Smooth muscle cell of the brain vasculature (primary cell): ENCODE results near the gene GPR157.

ENCODE experiments used
- DNase-seq: peaks from one replicate; pipeline ENCODE4 v3.0.0-alpha.2; 2012; ENCODE audit warnings: low read depth, low spot score

The GPR157 gene

GRCh38 chr1:9062846-9063245 lies 66.1 kb downstream of the GPR157 start:
- peak; percentile 15 for DNase-seq

GRCh38 chr1:9062021-9062471 lies 66.9 kb downstream of the GPR157 start:
- DNase-seq, result peak; percentile 28

GRCh38 chr1:9061252-9061960 lies 67.5 kb downstream of the GPR157 start:
- no peak for DNase-seq

GRCh38 chr1:9059891-9060744 lies 68.8 kb downstream of the GPR157 start:
- DNase-seq, result no peak

GRCh38 chr1:9058465-9058864 lies 70.4 kb downstream of the GPR157 start:
- DNase-seq, result no peak

- no peak for DNase-seq
Observed at GRCh38 chr1:9057851-9058250, 71.1 kb downstream of the GPR157 start.

GRCh38 chr1:9052272-9053049 lies 76.4 kb downstream of the GPR157 start:
- no peak for DNase-seq

GRCh38 chr1:9051379-9051778 lies 77.5 kb downstream of the GPR157 start:
- DNase-seq, result no peak

GRCh38 chr1:9050803-9051202 lies 78.1 kb downstream of the GPR157 start:
- no peak for DNase-seq
